ENCODE results near the gene RXFP3. TPM values are rescaled to one million over a fixed set of nuclear protein-coding genes. Genes with fewer than 3 reads are reported as not detected.

RXFP3 gene
- total RNA-seq, 4 donors from 2014 or later, result not detected

- no peaks in the 10 kb centered on the region for H3K36me3 ChIP-seq
- H3K4me3 ChIP-seq, result no peak overlapping the region
- 72 to 78% methylated on average over 2 of the region's 2 CpGs for WGBS, 2 donors (ENCODE audit: low coverage in 1 of 2)
- H3K27me3 ChIP-seq, result no peaks in the 10 kb centered on the region
- no peak overlapping the region for H3K27ac ChIP-seq
- intact Hi-C loops (cut with DNase I; ENCODE audit: low total_unique reads), result no loop called here
- in situ Hi-C loops (cut with MboI; ENCODE audit: low pct_ligation_motif_present in 1 of 4, low pct_unique_long_range_greater_than_20kb in 1 of 4, low sequenced_read_pairs in 3 of 4), result no loop called here
- H3K4me1 ChIP-seq, result no peaks in the 10 kb centered on the region
- DNase-seq, result no peak
- TF ChIP-seq CTCF (IDR thresholded peaks at IDR 0.05) (no peak), POLR2A (IDR thresholded peaks at IDR 0.05) (no peak), EP300 (IDR thresholded peaks at IDR 0.05; ENCODE audit: low read depth) (no peak), POLR2AphosphoS5 (IDR thresholded peaks at IDR 0.05) (no peak)
- no peaks in the 10 kb centered on the region for H3K9me3 ChIP-seq
Measured at GRCh38 chr5:33957577-33958150, 21.5 kb downstream of the RXFP3 start.

- intact Hi-C loops (cut with DNase I; ENCODE audit: low total_unique reads), result no loop called here
- Histone ChIP-seq H3K4me1 (no peaks in the 10 kb centered on the region), H3K27me3 (no peaks in the 10 kb centered on the region), H3K27ac (no peak overlapping the region), H3K9me3 (no peaks in the 10 kb centered on the region), H3K36me3 (no peaks in the 10 kb centered on the region), H3K4me3 (no peak overlapping the region)
- no peak for DNase-seq
- in situ Hi-C loops (cut with MboI; ENCODE audit: low pct_ligation_motif_present in 1 of 4, low pct_unique_long_range_greater_than_20kb in 1 of 4, low sequenced_read_pairs in 3 of 4), result no loop called here
- TF ChIP-seq EP300 (IDR thresholded peaks at IDR 0.05; ENCODE audit: low read depth) (no peak), POLR2AphosphoS5 (IDR thresholded peaks at IDR 0.05) (no peak), CTCF (IDR thresholded peaks at IDR 0.05) (no peak), POLR2A (IDR thresholded peaks at IDR 0.05) (no peak)
- 77 to 83% methylated on average over 2 of the region's 2 CpGs for WGBS, 2 donors (ENCODE audit: low coverage in 1 of 2)
Measured at GRCh38 chr5:33958176-33958575, 22.0 kb downstream of the RXFP3 start.

GRCh38 chr5:33964132-33964700, 28.0 kb downstream of the RXFP3 start:
- Histone ChIP-seq H3K9me3 (no peaks in the 10 kb centered on the region), H3K36me3 (no peaks in the 10 kb centered on the region), H3K4me3 (no peak overlapping the region), H3K27me3 (no peaks in the 10 kb centered on the region), H3K4me1 (no peaks in the 10 kb centered on the region), H3K27ac (no peak overlapping the region)
- in situ Hi-C loops (cut with MboI; ENCODE audit: low pct_ligation_motif_present in 1 of 4, low pct_unique_long_range_greater_than_20kb in 1 of 4, low sequenced_read_pairs in 3 of 4), result no loop called here
- no peak for DNase-seq
- intact Hi-C loops (cut with DNase I; ENCODE audit: low total_unique reads), result no loop called here
- TF ChIP-seq CTCF (IDR thresholded peaks at IDR 0.05), result no peak
- no peak for TF ChIP-seq POLR2A (IDR thresholded peaks at IDR 0.05)
- TF ChIP-seq POLR2AphosphoS5 (IDR thresholded peaks at IDR 0.05), result no peak
- no peak for TF ChIP-seq EP300 (IDR thresholded peaks at IDR 0.05; ENCODE audit: low read depth)
- 86% methylated on average over 2 of the region's 2 CpGs for WGBS, 2 donors (ENCODE audit: low coverage in 1 of 2)

GRCh38 chr5:33966805-33967204, 30.6 kb downstream of the RXFP3 start:
- WGBS, 2 donors (ENCODE audit: low coverage in 1 of 2), result 51 to 75% methylated on average over 2 of the region's 2 CpGs
- intact Hi-C loops (cut with DNase I; ENCODE audit: low total_unique reads), result no loop called here

More at GRCh38 chr5:33966805-33967204, 30.6 kb downstream of the RXFP3 start:
- H3K27ac ChIP-seq, result no peak overlapping the region
- H3K4me3 ChIP-seq, result no peak overlapping the region
- DNase-seq, result no peak
- H3K4me1 ChIP-seq, result no peaks in the 10 kb centered on the region
- H3K27me3 ChIP-seq, result no peaks in the 10 kb centered on the region
- in situ Hi-C loops (cut with MboI; ENCODE audit: low pct_ligation_motif_present in 1 of 4, low pct_unique_long_range_greater_than_20kb in 1 of 4, low sequenced_read_pairs in 3 of 4), result no loop called here
- TF ChIP-seq POLR2A (IDR thresholded peaks at IDR 0.05) (no peak), CTCF (IDR thresholded peaks at IDR 0.05) (no peak)
- no peaks in the 10 kb centered on the region for H3K9me3 ChIP-seq
- no peaks in the 10 kb centered on the region for H3K36me3 ChIP-seq
